GM18870 (cell line): Measurements from ENCODE around the gene BRIP1.

Experiments
- ATAC-seq: cut with Tn5 transposase; IDR thresholded peaks from one replicate; pipeline ENCODE4 v1.9.1; 2021; ENCODE audit warnings: moderate library complexity; ENCODE audit not compliant: unreplicated experiment

Gene BRIP1

DNA sequence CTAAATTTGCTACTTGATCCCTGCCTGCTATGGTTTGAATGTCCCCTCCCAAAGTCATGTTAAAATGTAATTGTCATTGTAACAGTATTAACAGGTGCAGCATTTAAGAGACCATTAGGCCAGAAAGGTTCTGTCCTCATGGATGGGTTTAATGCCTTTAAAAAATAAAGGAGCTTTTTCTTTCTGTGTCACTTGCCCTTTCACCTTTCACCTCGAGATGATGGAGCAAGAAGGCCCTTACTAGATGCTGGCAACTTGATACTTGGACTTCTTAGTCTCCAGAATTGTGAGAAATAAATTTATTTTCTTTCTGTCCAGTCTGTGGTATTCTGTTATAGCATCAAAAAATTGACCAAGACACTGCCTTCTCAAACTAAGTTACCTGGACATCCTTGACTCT lies 98.5 kb downstream of the BRIP1 start:
- ATAC-seq: no peak

- ATAC-seq: no peak
These were observed 101.5 kb downstream of the BRIP1 start for GRCh38 chr17:61761827-61762226.

DNA sequence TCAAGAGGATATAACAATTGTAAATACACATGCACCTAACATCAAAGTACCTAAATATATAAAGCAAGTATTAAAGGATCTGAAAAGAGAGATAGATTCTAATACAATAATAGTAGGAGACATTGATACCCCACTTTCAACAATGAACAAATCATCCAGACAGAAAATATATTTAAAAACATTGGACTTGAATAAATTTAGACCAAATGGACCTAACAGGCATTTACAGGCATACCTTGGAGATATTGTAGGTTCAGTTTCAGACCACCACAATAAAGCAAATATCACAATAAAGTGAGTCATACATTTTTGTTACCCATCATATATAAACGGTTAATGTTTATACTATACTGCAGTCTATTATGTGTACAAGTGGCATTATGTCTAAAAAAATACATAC lies 104.0 kb downstream of the BRIP1 start:
- ATAC-seq: no peak

GRCh38 chr17:61758430-61758829 lies 104.9 kb downstream of the BRIP1 start:
- ATAC-seq: no peak

DNA sequence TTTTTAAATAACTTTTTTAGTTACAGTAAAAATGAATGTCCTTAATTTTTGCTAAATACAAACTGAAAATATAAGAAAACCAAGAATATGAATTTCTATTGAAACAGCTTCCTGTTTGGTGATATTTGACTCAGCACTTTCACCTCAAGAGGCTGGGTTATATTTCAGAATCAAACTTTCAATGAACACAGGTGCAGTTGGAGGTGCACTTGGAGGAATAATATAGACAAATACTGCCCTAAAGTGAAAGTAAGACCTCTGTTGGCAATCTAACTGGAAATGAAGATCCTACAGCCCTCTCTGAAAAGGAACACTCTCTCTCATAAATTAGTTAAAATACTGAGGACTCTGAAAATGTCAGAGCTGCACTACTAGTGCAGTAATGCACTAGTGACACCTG lies 106.2 kb downstream of the BRIP1 start:
- ATAC-seq: peak; percentile 43

- ATAC-seq: no peak
These were observed 106.8 kb downstream of the BRIP1 start for GRCh38 chr17:61756561-61756960.

DNA sequence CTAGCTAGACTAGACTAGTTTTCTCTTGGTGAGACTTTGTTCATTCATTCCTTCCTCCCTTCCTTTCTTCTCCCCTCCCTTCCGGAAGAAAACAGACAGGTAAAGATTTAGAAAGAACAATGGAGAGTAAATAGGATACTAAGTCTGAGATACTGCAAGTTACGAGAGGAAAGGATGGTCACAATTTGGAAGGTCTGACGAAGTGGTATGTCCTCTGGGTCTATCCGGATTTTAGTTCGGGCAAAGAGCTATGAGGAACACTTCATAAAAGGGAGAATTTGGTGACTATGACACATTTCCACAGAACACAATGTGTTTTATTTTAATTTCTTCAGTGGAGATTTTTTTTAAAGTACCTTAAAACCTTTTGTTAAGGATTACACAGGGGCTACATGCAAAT lies 107.7 kb downstream of the BRIP1 start:
- no peak for ATAC-seq

DNA sequence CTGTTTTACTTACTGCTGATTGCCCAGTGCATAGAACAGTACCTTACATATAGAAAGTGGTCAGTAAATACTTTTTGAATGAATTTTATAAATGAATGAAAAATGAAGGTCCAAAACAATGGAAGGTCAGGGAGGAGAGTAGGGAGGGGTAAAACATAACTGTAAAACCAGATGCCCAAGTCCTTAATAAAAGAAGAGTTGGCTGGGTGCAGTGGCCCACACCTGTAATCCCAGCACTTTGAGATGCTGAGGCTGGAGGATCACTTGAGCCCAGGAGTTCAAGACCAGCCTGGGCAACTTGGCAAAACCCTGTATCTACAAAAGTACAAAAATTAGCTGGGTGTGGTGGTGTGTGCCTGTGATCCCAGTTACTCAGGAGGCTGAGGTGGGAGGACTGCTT lies 108.2 kb downstream of the BRIP1 start:
- ATAC-seq: no peak

GRCh38 chr17:61754124-61754523 lies 109.2 kb downstream of the BRIP1 start:
- ATAC-seq: no peak

- no peak for ATAC-seq
These were observed 109.6 kb downstream of the BRIP1 start for GRCh38 chr17:61753696-61754095.

GRCh38 chr17:61750656-61751055 lies 112.7 kb downstream of the BRIP1 start:
- peak; percentile 95 for ATAC-seq

DNA sequence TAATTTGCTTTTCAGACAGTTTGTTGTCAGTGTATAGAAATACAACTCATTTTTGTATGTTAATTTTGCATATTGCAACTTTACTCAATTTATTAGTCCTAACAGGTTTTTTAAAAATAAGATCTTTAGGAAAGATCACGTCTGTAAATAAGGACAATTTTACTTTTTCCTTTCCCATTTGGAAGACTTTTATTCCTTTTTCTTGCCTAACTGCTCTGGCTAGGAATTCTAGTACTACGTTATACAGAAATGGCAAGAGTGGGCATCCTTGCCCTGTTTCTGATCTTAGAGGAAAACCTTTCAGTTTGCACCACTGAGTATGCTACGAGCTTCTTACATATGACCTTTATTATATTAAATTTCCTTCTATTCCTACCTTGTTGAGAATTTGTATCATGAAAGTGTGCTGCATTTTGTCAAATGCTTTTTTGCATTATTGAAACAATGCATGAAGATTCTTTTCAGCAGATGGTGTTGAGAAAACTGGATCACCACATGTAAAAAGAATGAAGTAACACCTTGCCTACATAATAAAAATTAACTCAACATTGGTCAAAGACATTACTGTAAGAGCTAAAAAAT lies 113.4 kb downstream of the BRIP1 start:
- ATAC-seq: no peak

GRCh38 chr17:61746248-61746985 lies 116.9 kb downstream of the BRIP1 start:
- no peak for ATAC-seq

GRCh38 chr17:61744804-61745203 lies 118.5 kb downstream of the BRIP1 start:
- ATAC-seq: no peak

GRCh38 chr17:61744252-61744651 lies 119.1 kb downstream of the BRIP1 start:
- ATAC-seq: no peak

DNA sequence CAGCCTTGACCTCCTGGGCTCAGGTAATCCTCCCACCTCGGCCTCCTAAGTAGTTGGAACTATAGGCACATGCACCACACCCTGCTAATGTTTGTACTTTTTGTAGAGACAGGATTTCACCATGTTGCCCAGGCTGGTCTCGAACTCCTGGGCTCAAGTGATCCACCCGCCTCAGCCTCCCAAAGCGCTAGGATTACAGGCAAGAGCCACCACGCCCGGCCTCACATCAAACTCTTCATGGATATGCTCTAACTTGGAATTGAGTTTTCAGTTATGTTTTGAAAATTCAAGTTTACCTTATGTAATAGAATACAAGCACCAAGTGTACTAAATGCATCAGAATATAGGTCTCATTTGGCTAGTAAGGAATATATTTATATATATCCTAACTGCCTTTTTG lies 119.6 kb downstream of the BRIP1 start:
- no peak for ATAC-seq

- ATAC-seq: no peak
These were observed 124.3 kb downstream of the BRIP1 start for GRCh38 chr17:61739002-61739401.

- no peak for ATAC-seq
These were observed 125.1 kb downstream of the BRIP1 start for GRCh38 chr17:61738249-61738648.

GRCh38 chr17:61737820-61738219 lies 125.5 kb downstream of the BRIP1 start:
- no peak for ATAC-seq

DNA sequence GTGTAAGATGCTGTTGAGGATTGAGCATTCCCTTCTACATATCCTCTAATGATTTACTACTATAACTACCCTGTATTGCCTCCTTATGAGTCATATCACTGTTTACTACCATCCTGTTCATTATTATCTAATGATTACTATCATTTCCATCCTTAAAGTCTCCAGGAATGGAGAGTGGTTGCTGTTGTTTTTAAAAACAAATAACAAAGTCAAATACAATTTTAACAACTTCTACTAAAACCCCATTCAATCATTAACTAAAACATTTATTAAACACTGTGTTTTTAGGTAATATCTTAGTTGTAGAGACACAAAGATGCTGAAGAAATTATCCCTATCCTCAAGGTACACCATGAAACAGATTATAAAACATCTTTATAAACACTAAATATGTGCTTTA lies 126.9 kb downstream of the BRIP1 start:
- ATAC-seq: no peak

DNA sequence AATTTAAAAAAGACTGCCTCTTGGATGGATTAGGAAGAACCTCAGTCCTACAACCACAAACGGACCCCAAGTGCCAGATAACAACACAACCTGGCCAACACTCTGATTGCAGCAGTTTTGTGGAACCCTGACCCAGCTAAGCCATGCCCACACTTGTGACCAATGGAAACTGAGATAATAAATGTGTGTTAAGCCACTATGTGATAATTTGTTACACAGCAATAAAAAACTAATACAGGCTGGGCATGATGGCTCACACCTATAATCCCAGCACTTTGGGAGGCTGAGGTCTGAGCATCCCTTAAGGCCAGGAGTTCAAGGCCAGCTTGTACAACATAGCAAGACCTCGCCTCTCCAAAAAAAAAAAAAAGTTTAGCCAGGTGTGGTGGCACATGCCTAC lies 127.5 kb downstream of the BRIP1 start:
- no peak for ATAC-seq

DNA sequence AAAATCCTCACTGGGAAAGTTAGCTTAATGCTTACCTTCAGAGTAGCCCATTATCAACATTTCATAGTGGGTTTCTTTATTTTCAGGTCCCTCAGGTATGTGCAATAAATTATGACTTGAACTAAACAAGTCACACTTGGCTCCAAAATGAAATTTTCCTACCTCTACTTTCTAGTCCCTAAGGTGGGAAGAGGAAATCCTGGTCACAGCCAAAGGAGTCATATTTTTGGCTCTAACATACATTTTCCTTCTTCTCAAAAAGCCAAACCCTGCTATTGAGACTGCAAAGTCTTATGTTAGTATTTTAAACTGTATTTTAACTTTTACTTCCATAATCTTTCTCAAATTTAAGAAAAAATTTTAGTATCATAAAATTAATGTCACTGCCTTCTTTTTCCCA lies 128.9 kb downstream of the BRIP1 start:
- no peak for ATAC-seq

DNA sequence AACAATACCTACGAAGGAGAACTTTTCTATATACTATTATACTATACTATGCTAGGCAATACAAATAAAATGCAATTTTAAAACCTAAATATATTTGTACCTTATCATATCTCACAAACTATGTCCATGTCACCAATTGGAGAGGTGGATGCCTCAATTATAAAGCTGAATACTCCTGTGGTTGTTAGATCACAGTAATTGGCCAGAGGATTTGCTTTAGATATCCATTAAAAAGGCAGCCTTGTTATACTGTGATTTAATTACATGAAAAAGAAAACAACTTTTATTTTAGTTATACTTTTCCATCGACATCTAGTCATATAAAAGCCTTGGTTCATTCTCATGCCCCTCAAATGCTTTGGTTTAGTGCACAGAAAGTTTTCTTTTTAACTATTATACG lies 129.3 kb downstream of the BRIP1 start:
- ATAC-seq: no peak
